ENCODE results near the gene ENOX2. TPM values are rescaled to one million over a fixed set of nuclear protein-coding genes. Genes with fewer than 3 reads are reported as not detected.

The ENOX2 gene
- total and polyA plus RNA-seq, 2 donors (not counting 1 experiment from before 2014, with no cell fraction given), result 5.1 to 18.8 TPM

DNA sequence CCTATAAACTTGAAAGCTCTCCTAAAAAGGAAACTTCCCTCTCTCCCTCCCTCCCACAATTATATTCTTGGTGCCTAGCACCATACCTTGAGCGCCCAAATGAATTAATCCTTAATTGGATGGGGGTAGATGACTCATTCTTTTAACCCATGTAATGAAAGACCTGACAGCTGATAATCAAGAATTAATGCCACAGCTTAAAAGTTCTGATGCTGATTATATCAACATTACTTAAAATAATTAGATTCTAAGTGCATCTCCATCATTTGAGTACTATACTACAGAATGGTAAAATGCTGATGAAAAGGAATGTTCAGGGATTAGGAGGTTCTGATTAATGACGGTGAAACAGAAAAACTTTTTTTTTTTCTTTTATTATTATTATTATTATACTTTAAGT, 117.0 kb downstream of the ENOX2 start:
- no CpG with 5 or more reads among the region's 2 CpGs for WGBS (ENCODE audit: insufficient coverage)

DNA sequence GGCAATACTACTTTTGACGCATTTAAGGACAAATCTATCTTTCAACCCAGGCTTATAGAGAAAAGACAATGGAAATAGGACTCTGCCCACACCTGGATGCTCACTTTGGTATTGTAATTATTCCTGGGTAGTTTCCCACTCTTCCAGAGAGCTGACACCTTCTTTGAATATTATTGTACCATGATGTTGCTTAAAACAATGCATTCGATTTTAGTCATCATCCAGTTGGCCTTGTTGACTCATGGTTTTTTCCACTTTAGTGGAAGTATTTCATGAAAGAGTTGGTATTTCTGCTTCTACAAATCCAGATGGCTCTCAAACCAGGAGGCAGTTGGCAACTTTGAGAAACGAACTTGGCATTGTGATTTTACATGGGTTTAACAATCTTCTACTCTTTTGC, 124.2 kb downstream of the ENOX2 start:
- no CpG with 5 or more reads among the region's 3 CpGs for WGBS (ENCODE audit: insufficient coverage)
- H3K9me3 Mint-ChIP-seq (ENCODE audit: insufficient read depth), result no peaks in the 10 kb centered on the region
- intact Hi-C loops (cut with micrococcal nuclease), result no loop called here

More for the DNA sequence above, 117.0 kb downstream of the ENOX2 start:
- H3K4me3 ChIP-seq (ENCODE audit: control extremely low read depth in 1 of 5, extremely low read depth in 1 of 5, insufficient read depth in 1 of 5, low read depth in 2 of 5, low read length in 4 of 5), result no peak overlapping the region
- no peaks in the 10 kb centered on the region for H3K9me3 Mint-ChIP-seq (ENCODE audit: insufficient read depth)
- H3K9me3 ChIP-seq (ENCODE audit: control extremely low read depth in 1 of 3, control insufficient read depth in 2 of 3, insufficient read depth in 1 of 3, low read length in 2 of 3), result no peaks in the 10 kb centered on the region
- no peaks in the 10 kb centered on the region for H3K27me3 ChIP-seq (replicated peaks in 1 of 4; ENCODE audit: control extremely low read depth in 1 of 4, control insufficient read depth in 3 of 4, insufficient read depth in 4 of 4, low read length in 3 of 4)
- ChIA-PET CTCF (no interaction called here), POLR2A (no interaction called here)
- no peak for DNase-seq
- H3K27me3 Mint-ChIP-seq, result no peaks in the 10 kb centered on the region
- H2AFZ ChIP-seq (ENCODE audit: insufficient read depth, low read depth, low read length, poor library complexity, severe bottlenecking), result no peak overlapping the region
- no peak overlapping the region for H3K4me2 ChIP-seq (replicated peaks; ENCODE audit: low read depth, low read length, poor library complexity, severe bottlenecking)
- H3K27ac Mint-ChIP-seq, result no peak overlapping the region
- peaks cover 0 to 2% of the 10 kb centered on the region in 2 experiments for H3K36me3 ChIP-seq (replicated peaks in 1 of 2; ENCODE audit: control extremely low read depth in 1 of 2, control insufficient read depth in 1 of 2, extremely low read depth in 1 of 2, insufficient read depth in 2 of 2, low read length in 1 of 2)
- ATAC-seq (ENCODE audit: low read depth), result no peak
- H3K4me1 ChIP-seq (ENCODE audit: control insufficient read depth in 2 of 2, insufficient read depth in 2 of 2, low read length in 2 of 2), result no peaks in the 10 kb centered on the region
- no peaks in the 10 kb centered on the region for H4K20me1 ChIP-seq (ENCODE audit: control insufficient read depth, insufficient read depth, low read length, poor library complexity, severe bottlenecking)
- no peak overlapping the region for H3K9ac ChIP-seq (ENCODE audit: low read length)
- TF ChIP-seq, protein P1, sequence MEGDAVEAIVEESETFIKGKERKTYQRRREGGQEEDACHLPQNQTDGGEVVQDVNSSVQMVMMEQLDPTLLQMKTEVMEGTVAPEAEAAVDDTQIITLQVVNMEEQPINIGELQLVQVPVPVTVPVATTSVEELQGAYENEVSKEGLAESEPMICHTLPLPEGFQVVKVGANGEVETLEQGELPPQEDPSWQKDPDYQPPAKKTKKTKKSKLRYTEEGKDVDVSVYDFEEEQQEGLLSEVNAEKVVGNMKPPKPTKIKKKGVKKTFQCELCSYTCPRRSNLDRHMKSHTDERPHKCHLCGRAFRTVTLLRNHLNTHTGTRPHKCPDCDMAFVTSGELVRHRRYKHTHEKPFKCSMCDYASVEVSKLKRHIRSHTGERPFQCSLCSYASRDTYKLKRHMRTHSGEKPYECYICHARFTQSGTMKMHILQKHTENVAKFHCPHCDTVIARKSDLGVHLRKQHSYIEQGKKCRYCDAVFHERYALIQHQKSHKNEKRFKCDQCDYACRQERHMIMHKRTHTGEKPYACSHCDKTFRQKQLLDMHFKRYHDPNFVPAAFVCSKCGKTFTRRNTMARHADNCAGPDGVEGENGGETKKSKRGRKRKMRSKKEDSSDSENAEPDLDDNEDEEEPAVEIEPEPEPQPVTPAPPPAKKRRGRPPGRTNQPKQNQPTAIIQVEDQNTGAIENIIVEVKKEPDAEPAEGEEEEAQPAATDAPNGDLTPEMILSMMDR (IDR thresholded peaks at IDR 0.05), result no peak
- TF ChIP-seq EZH2 (IDR thresholded peaks at IDR 0.05; ENCODE audit: borderline replicate concordance, insufficient read depth, low read depth, low read length, poor library complexity, severe bottlenecking), result no peak
- intact Hi-C loops (cut with micrococcal nuclease), result no loop called here
- H3K4me3 Mint-ChIP-seq, result no peak overlapping the region
- no peak overlapping the region for H3K27ac ChIP-seq (ENCODE audit: low read length in 2 of 2)
- H3K4me1 Mint-ChIP-seq, result no peaks in the 10 kb centered on the region
- no peaks in the 10 kb centered on the region for H3K79me2 ChIP-seq (ENCODE audit: control insufficient read depth, insufficient read depth, low read length)

More for the DNA sequence above, 124.2 kb downstream of the ENOX2 start:
- H3K4me2 ChIP-seq (replicated peaks; ENCODE audit: low read depth, low read length, poor library complexity, severe bottlenecking), result no peak overlapping the region
- H3K4me1 Mint-ChIP-seq, result no peaks in the 10 kb centered on the region
- DNase-seq (no peak), ATAC-seq (ENCODE audit: low read depth) (no peak)
- H3K9ac ChIP-seq (ENCODE audit: low read length), result no peak overlapping the region
- CTCF ChIA-PET, result no interaction called here
- H3K27me3 ChIP-seq (replicated peaks in 1 of 4; ENCODE audit: control extremely low read depth in 1 of 4, control insufficient read depth in 3 of 4, insufficient read depth in 4 of 4, low read length in 3 of 4), result no peaks in the 10 kb centered on the region
- no peaks in the 10 kb centered on the region for H3K4me1 ChIP-seq (ENCODE audit: control insufficient read depth in 2 of 2, insufficient read depth in 2 of 2, low read length in 2 of 2)
- POLR2A ChIA-PET, result no interaction called here
- no peak overlapping the region for H3K27ac Mint-ChIP-seq
- H3K9me3 ChIP-seq (ENCODE audit: control extremely low read depth in 1 of 3, control insufficient read depth in 2 of 3, insufficient read depth in 1 of 3, low read length in 2 of 3), result no peaks in the 10 kb centered on the region
- no peaks in the 10 kb centered on the region for H4K20me1 ChIP-seq (ENCODE audit: control insufficient read depth, insufficient read depth, low read length, poor library complexity, severe bottlenecking)
- TF ChIP-seq EZH2 (IDR thresholded peaks at IDR 0.05; ENCODE audit: borderline replicate concordance, insufficient read depth, low read depth, low read length, poor library complexity, severe bottlenecking), result no peak
- no peaks in the 10 kb centered on the region for H3K36me3 ChIP-seq (replicated peaks in 1 of 2; ENCODE audit: control extremely low read depth in 1 of 2, control insufficient read depth in 1 of 2, extremely low read depth in 1 of 2, insufficient read depth in 2 of 2, low read length in 1 of 2)
- H3K27ac ChIP-seq (ENCODE audit: low read length in 2 of 2), result no peak overlapping the region
- H2AFZ ChIP-seq (ENCODE audit: insufficient read depth, low read depth, low read length, poor library complexity, severe bottlenecking), result no peak overlapping the region
- H3K79me2 ChIP-seq (ENCODE audit: control insufficient read depth, insufficient read depth, low read length), result no peaks in the 10 kb centered on the region
- no peak overlapping the region for H3K4me3 Mint-ChIP-seq
- H3K4me3 ChIP-seq (ENCODE audit: control extremely low read depth in 1 of 5, extremely low read depth in 1 of 5, insufficient read depth in 1 of 5, low read depth in 2 of 5, low read length in 4 of 5), result no peak overlapping the region
- H3K27me3 Mint-ChIP-seq, result no peaks in the 10 kb centered on the region
